GM12865 (cell line): ENCODE measurements around the gene CNN2.
A peak's percentile ranks its signal among the peaks of the same experiment; 100 is the strongest.

Source experiments
- DNase-seq: peaks from one replicate; pipeline ENCODE4 v3.0.0; 2010; ENCODE audit warnings: low read depth
- H3K4me3 ChIP-seq: 2 replicates; pipeline ENCODE4 v1.5.1; 2011; ENCODE audit warnings: mild to moderate bottlenecking, low read depth, low read length, control low read depth
- TF ChIP-seq, protein P1 (sequence below): IDR thresholded peaks from 2 replicates; pipeline ENCODE4 v1.5.1; 2011; ENCODE audit warnings: low read length, control low read depth, low read depth, inconsistent platforms; ENCODE audit not compliant: insufficient read depth; ENCODE audit errors: missing control alignments

CNN2 gene

DNA sequence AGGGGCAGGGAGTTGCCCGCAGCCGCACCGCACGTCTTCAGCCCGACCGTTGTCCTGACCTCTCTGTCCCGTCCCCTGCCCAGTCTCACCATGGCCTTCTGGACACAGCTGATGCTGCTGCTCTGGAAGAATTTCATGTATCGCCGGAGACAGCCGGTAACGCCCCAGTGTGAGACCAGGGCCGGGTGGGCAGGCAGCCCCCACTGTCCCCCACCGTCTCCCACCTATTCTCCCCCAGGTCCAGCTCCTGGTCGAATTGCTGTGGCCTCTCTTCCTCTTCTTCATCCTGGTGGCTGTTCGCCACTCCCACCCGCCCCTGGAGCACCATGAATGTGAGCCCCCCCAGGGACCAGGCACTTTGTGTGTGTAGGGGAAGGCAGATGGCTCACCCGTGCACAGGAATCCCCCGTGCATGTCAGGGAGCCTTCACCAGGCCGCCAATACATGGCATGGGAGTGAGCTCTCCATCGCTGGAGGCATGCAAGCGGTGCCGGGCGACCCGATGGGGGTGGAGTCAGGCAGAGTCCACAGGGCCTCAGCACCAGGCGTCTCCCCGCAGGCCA lies 14.9 kb downstream of the CNN2 start:
- TF ChIP-seq, protein P1, sequence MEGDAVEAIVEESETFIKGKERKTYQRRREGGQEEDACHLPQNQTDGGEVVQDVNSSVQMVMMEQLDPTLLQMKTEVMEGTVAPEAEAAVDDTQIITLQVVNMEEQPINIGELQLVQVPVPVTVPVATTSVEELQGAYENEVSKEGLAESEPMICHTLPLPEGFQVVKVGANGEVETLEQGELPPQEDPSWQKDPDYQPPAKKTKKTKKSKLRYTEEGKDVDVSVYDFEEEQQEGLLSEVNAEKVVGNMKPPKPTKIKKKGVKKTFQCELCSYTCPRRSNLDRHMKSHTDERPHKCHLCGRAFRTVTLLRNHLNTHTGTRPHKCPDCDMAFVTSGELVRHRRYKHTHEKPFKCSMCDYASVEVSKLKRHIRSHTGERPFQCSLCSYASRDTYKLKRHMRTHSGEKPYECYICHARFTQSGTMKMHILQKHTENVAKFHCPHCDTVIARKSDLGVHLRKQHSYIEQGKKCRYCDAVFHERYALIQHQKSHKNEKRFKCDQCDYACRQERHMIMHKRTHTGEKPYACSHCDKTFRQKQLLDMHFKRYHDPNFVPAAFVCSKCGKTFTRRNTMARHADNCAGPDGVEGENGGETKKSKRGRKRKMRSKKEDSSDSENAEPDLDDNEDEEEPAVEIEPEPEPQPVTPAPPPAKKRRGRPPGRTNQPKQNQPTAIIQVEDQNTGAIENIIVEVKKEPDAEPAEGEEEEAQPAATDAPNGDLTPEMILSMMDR, result no peak
- peak overlapping the region; percentile 73 for H3K4me3 ChIP-seq
- DNase-seq, result no peak

DNA sequence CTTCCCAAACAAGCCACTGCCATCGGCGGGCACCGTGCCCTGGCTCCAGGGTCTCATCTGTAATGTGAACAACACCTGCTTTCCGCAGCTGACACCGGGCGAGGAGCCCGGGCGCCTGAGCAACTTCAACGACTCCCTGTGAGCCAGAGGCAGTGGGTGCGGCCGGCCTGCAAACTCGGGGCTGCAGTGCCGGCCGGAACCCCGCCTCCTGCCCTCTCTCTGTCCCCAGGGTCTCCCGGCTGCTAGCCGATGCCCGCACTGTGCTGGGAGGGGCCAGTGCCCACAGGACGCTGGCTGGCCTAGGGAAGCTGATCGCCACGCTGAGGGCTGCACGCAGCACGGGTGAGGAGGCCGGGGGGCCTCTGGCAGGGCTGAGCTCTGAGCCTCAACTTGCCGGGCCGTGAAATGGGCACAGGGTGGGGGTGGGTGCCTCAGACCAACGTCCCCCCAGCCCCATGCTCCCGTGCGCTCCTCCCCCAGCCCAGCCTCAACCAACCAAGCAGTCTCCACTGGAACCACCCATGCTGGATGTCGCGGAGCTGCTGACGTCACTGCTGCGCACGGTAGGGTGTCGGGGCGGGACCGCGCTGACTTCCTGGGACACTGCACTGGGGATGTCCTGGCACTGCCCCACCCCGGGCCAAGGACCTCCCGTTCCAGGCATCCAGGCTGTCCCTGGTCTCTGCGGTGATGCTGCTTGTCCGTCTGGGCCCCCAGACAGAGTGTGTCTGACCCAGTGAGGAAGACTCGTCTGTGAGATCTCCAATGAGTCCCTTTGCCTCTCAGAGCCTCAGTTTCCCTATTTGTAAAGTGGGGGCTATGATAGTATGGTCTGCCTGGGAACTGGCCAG lies 15.7 kb downstream of the CNN2 start:
- no peak overlapping the region for H3K4me3 ChIP-seq
- TF ChIP-seq, protein P1, result no peak
- DNase-seq, result no peak

GRCh38 chr19:1042689-1043511 lies 16.5 kb downstream of the CNN2 start:
- no peak for DNase-seq
- no peak overlapping the region for H3K4me3 ChIP-seq
- TF ChIP-seq, protein P1, result no peak

- TF ChIP-seq, protein P1, result no peak
- DNase-seq, result peak; percentile 86
- H3K4me3 ChIP-seq, result no peak overlapping the region
Measured at GRCh38 chr19:1045247-1045603, 18.8 kb downstream of the CNN2 start.

DNA sequence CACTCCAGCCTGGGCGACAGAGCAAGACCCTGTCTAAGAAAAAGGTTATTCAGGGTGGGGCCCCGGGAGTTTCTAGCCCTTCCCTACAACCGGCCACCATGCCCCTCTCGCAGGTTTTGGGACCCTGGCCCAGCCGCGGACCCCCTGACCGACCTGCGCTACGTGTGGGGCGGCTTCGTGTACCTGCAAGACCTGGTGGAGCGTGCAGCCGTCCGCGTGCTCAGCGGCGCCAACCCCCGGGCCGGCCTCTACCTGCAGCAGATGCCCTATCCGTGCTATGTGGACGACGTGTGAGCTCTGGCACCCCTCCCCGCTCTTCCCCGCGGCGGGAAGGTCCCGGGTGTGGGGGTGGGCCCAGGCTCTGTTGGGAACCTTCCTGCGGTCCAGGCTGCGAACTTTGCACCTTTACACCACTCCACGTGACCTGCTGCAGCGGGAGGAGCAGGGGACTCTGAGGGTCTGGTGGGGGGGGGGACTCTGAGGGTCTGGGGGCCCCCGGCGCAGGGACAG lies 19.8 kb downstream of the CNN2 start:
- TF ChIP-seq, protein P1, result no peak
- no peak overlapping the region for H3K4me3 ChIP-seq
- no peak for DNase-seq

- peak; percentile 61 for DNase-seq
- TF ChIP-seq, protein P1, result no peak
Measured at GRCh38 chr19:1046836-1047695, 20.7 kb downstream of the CNN2 start.

More at GRCh38 chr19:1046836-1047695, 20.7 kb downstream of the CNN2 start:
- no peak overlapping the region for H3K4me3 ChIP-seq
